ENCODE data around the gene MYO5B. TPM values are rescaled to one million over a fixed set of nuclear protein-coding genes. Genes with fewer than 3 reads are reported as not detected.

MYO5B gene
- polyA plus RNA-seq, 12 donors = 1.0 to 10.1 (median 1.5) TPM; not detected in 1

GRCh38 chr18:50190236-50190635 is 4.7 kb downstream of the MYO5B start:
- no peak for DNase-seq

- DNase-seq = no peak
Measured at GRCh38 chr18:50189160-50189559, 5.8 kb downstream of the MYO5B start.

DNA sequence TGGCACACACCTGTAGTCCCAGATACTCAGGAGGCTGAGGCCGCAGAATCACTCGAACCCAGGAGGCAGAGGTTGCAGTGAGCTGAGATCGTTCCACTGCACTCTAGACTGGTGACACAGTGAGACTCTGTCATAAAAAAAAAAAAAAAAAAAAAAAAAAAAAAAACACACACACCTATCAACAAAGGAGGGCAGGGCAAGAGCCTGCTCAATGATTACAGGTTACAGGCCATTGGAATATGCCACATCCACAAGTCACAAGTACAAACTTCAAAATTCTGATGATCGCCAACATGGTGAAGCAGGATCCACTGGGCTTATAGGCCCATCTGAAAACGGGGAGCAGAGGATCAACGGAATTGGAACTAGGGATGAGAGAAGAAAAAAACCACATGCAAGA is 6.3 kb downstream of the MYO5B start:
- DNase-seq = no peak

GRCh38 chr18:50187659-50188058 is 7.3 kb downstream of the MYO5B start:
- no peak for DNase-seq

DNA sequence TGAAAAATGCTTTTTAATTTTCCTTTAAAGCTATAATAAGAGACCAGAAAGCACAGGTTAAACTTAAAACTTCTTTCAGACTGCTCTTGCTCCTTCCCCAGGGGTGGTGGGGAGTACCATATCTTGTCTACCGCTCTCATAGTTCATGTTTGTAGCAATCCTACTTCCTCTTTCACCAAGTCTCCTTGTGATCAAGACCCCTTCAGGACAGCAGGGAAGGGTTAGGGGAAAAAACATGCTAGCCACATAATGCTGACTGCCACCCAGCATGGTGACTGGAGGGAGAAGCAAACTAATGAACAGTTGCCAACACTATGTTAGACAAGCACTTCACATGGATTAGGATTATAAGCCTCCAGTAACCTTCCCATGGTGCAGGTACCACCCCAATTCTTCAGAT is 8.6 kb downstream of the MYO5B start:
- DNase-seq = no peak

DNA sequence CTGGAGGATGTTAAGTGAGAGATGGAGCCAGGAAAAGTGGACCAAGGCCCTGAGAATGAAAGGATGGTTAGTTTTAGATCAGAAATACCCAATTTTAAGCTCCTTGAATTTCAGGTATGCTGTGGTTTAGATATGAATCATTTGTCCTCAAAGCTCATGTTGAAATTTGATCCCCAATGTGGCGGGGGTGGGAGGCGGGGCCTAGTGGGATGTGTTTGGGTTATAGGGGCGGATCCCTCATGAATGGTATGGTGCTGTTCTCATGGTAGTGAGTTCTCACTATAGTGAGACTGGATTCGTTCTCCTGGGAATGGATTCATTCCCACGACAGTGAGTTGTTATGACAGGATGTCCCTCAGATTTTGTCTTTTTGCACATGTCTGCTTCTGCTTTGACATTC is 11.4 kb downstream of the MYO5B start:
- DNase-seq = no peak

DNA sequence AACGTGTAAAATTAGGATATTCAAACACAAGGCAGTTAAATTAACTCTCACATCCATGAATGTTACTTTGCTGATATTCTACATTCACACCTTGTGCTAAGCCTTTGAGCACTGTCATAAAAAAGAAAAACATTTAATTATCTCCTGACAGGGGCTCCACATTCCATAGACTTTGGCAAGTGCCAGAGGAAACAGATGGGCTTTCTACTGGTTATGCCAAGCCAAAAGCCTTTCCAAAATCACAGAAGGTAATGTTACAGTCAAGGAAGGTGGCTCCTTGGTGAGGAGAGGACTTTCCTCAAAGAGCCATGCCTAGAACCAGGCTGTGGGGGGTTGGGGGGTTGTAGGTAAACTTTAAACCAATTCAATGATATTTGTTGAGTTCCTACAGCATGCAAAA is 12.4 kb downstream of the MYO5B start:
- no peak for DNase-seq

GRCh38 chr18:50181590-50181989 is 13.4 kb downstream of the MYO5B start:
- no peak for DNase-seq

DNA sequence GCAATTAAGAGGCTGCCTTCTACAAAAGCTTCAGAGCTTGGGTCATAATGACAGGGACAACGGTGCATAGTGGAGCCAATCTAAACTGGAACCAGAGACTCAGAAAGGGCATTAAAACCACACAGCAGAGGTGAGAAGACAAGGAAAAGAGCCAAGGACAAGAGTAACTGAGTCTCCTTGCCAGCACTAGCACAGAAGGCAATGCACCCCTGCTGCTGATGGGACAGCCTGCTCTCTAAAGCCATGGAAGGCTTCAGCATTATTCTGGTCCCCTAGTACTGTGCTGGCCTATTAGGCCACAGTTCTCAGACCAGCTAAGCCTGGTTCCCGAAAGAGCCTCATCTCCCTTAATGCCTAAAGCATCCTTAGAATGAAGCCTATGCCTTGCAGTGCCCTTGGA is 15.5 kb downstream of the MYO5B start:
- DNase-seq = no peak

GRCh38 chr18:50177294-50177992 is 17.5 kb downstream of the MYO5B start:
- no peak for DNase-seq

- DNase-seq = no peak
Measured at GRCh38 chr18:50172367-50172766, 22.6 kb downstream of the MYO5B start.

- no peak for DNase-seq
Measured at GRCh38 chr18:50171406-50171805, 23.5 kb downstream of the MYO5B start.

- DNase-seq = no peak
Measured at GRCh38 chr18:50170004-50170403, 24.9 kb downstream of the MYO5B start.

- no peak for DNase-seq
Measured at GRCh38 chr18:50169149-50169548, 25.8 kb downstream of the MYO5B start.

GRCh38 chr18:50167966-50168365 is 27.0 kb downstream of the MYO5B start:
- DNase-seq = no peak

DNA sequence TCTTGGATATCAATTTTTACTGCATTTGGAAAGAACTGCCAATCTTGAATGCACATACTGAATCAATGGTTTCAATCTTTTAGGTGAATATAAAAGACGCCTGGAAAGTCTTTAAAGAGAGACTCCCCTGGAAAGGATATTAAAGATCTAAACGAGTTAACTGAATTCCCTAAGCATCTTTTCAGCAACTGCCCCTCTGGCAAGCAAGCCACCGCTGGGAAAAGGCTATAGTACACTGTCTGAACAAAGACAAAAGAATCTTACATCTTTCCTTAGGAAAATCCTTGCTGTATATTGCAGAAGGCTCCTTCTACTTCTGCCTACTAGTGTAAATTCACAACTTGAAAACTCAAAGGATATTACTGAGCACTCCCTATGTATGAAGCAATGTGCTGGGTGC is 28.0 kb downstream of the MYO5B start:
- no peak for DNase-seq

GRCh38 chr18:50163505-50163904 is 31.4 kb downstream of the MYO5B start:
- DNase-seq = no peak

GRCh38 chr18:50162486-50163304 is 32.3 kb downstream of the MYO5B start:
- DNase-seq = no peak

DNA sequence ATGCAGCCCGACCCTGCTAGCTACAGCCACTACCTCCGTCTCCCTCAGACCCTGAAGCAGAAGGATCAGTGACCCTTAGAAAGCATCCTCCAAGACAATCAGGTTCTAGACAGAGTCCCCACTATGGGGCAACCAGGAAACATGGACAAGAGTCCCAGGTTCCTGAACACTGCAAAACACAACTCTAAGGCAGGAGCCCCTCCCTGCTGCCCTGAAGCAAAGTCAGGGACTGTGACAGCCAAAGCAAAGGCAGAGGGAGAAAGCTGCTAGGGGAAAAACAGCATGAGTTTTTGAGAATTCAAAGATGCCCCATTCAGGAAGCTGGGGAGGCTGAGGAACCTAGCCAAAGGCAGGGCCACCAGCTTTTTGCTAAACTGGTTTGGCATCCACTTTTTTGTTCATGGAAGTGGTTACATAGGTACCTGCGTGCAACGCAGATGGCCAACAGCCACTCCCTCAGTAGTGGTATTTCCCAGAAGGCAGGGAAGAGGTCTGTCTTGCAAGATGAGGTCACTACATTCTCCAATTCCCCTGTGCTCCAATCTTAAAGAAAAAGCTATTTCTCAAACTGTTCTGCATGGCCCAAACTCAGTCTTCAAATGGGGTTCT is 33.2 kb downstream of the MYO5B start:
- no peak for DNase-seq

- DNase-seq = no peak
Measured at GRCh38 chr18:50159654-50160046, 35.3 kb downstream of the MYO5B start.

DNA sequence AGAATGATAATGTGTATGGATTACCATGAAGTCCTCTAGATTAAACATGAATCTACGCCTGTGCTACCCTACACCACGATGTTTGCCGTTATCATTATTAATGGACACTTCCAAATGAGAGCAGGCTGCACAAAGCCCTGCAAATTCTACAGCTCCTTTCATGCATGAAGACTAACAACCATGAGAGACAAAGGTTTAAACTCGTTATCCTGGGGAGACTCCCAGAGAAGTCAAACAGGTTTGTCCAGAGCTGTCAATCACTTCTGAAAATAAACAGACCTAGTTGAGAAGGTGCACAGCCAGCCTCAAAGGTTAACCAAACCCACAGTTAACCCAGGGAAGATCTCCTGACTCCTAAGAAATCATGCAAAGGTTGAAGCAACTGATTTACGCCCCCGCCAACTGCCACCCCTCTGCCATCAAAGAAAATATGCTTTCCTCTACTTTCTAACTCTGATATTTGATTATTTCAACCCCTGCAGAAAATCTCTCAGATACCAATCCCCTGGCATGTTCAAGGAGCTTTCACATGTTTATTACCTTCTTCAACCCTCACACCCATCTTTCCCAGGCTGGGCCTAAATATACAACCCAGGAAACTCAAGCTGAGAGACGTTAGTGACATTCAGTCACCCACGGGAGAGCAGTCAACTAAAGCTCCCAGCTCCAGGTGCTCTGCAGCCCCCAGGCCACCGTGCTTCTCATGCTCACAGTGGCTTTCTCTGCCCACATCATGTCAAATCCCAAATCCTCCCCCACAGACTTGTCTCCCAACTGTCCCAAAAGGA is 35.9 kb downstream of the MYO5B start:
- no peak for DNase-seq

DNA sequence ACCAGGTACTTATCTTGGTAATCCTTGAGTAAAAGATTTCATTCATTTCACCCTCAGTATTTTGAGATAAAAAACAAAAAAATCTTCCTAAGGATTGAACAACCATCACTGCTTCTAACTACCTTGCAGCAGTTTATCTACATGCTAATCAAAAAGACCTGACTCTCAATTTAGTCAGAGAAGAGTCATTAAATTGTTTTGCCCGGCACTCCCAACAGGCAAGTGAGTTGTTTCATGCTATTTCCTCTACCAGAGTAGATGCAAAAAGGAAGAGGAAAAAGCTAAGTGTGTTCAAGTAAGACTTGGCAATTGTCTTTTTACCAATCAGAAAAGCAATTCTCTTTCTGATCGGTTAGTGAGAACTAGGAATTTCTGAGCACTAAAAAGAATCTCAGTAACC is 39.5 kb downstream of the MYO5B start:
- DNase-seq = no peak

All from muscle of arm (tissue), 12 donors.